ENCODE results near the gene CNTN1. TPM values are rescaled to one million over a fixed set of nuclear protein-coding genes. Genes with fewer than 3 reads are reported as not detected.

Gene CNTN1
- polyA plus RNA-seq, 3 donors, result 0.11 to 1.7 (median 0.34) TPM

- no peak overlapping the region for H3K27ac ChIP-seq (ENCODE audit: low read depth, low read length)
Measured at GRCh38 chr12:40988824-40989223, 296.6 kb downstream of the CNTN1 start.

GRCh38 chr12:40989785-40990184 lies 297.5 kb downstream of the CNTN1 start:
- H3K27ac ChIP-seq (ENCODE audit: low read depth, low read length), result no peak overlapping the region
- WGBS, 3 donors, result 60 to 80% (median 78%) methylated on average over 3 of the region's 3 CpGs

More at GRCh38 chr12:40988824-40989223, 296.6 kb downstream of the CNTN1 start:
- WGBS, 3 donors, result 55 to 67% (median 58%) methylated on average over 2 of the region's 2 CpGs

GRCh38 chr12:40992158-40992557 lies 299.9 kb downstream of the CNTN1 start:
- 57 to 85% (median 85%) methylated on average over 4 of the region's 4 CpGs for WGBS, 3 donors
- no peak overlapping the region for H3K27ac ChIP-seq (ENCODE audit: low read depth, low read length)

GRCh38 chr12:40992674-40993073 lies 300.4 kb downstream of the CNTN1 start:
- 26 to 90% (median 73%) methylated on average over 1 of the region's 1 CpG for WGBS, 3 donors

GRCh38 chr12:40993158-40993557 lies 300.9 kb downstream of the CNTN1 start:
- no peak overlapping the region for H3K27ac ChIP-seq (ENCODE audit: low read depth, low read length)
- WGBS, 3 donors, result 76 to 96% (median 92%) methylated on average over 3 of the region's 3 CpGs

More at GRCh38 chr12:40992674-40993073, 300.4 kb downstream of the CNTN1 start:
- no peak overlapping the region for H3K27ac ChIP-seq (ENCODE audit: low read depth, low read length)

GRCh38 chr12:40996091-40996490 lies 303.9 kb downstream of the CNTN1 start:
- 70 to 84% (median 81%) methylated on average over 4 of the region's 4 CpGs for WGBS, 3 donors
- no peak overlapping the region for H3K27ac ChIP-seq (ENCODE audit: low read depth, low read length)

- H3K27ac ChIP-seq (ENCODE audit: low read depth, low read length), result no peak overlapping the region
- 39 to 52% (median 46%) methylated on average over 1 of the region's 1 CpG for WGBS, 3 donors
Measured at GRCh38 chr12:40999210-40999609, 307.0 kb downstream of the CNTN1 start.

GRCh38 chr12:41008472-41008871 lies 316.2 kb downstream of the CNTN1 start:
- H3K27ac ChIP-seq (ENCODE audit: low read depth, low read length), result no peak overlapping the region
- 67 to 85% (median 83%) methylated on average over 1 of the region's 1 CpG for WGBS, 3 donors

GRCh38 chr12:41011939-41012338 lies 319.7 kb downstream of the CNTN1 start:
- WGBS, 3 donors, result 90 to 96% (median 96%) methylated on average over 1 of the region's 1 CpG
- no peak overlapping the region for H3K27ac ChIP-seq (ENCODE audit: low read depth, low read length)

GRCh38 chr12:41013881-41014642 lies 321.8 kb downstream of the CNTN1 start:
- 71 to 89% (median 85%) methylated on average over 1 of the region's 1 CpG for WGBS, 3 donors
- no peak overlapping the region for H3K27ac ChIP-seq (ENCODE audit: low read depth, low read length)

- 48 to 63% (median 61%) methylated on average over 1 of the region's 1 CpG for WGBS, 3 donors
- H3K27ac ChIP-seq (ENCODE audit: low read depth, low read length), result no peak overlapping the region
Measured at GRCh38 chr12:41014643-41015020, 322.4 kb downstream of the CNTN1 start.

GRCh38 chr12:41018010-41018409 lies 325.8 kb downstream of the CNTN1 start:
- WGBS, 3 donors, result 79 to 95% (median 87%) methylated on average over 5 of the region's 5 CpGs
- no peak overlapping the region for H3K27ac ChIP-seq (ENCODE audit: low read depth, low read length)

- H3K27ac ChIP-seq (ENCODE audit: low read depth, low read length), result no peak overlapping the region
Measured at GRCh38 chr12:41019461-41019860, 327.2 kb downstream of the CNTN1 start.

- WGBS, 3 donors, result 26 to 40% (median 28%) methylated on average over 1 of the region's 1 CpG
Measured at GRCh38 chr12:41023836-41024235, 331.6 kb downstream of the CNTN1 start.

GRCh38 chr12:41026151-41026550 lies 333.9 kb downstream of the CNTN1 start:
- 52 to 92% (median 85%) methylated on average over 1 of the region's 1 CpG for WGBS, 3 donors
- H3K27ac ChIP-seq (ENCODE audit: low read depth, low read length), result no peak overlapping the region

More at GRCh38 chr12:41023836-41024235, 331.6 kb downstream of the CNTN1 start:
- no peak overlapping the region for H3K27ac ChIP-seq (ENCODE audit: low read depth, low read length)

- H3K27ac ChIP-seq (ENCODE audit: low read depth, low read length), result no peak overlapping the region
Measured at GRCh38 chr12:41032386-41032785, 340.1 kb downstream of the CNTN1 start.

GRCh38 chr12:41034686-41035085 lies 342.4 kb downstream of the CNTN1 start:
- 40 to 52% (median 44%) methylated on average over 1 of the region's 1 CpG for WGBS, 3 donors

GRCh38 chr12:41039461-41039860 lies 347.2 kb downstream of the CNTN1 start:
- no peak overlapping the region for H3K27ac ChIP-seq (ENCODE audit: low read depth, low read length)

More at GRCh38 chr12:41034686-41035085, 342.4 kb downstream of the CNTN1 start:
- no peak overlapping the region for H3K27ac ChIP-seq (ENCODE audit: low read depth, low read length)

GRCh38 chr12:41045509-41045908 lies 353.3 kb downstream of the CNTN1 start:
- no peak overlapping the region for H3K27ac ChIP-seq (ENCODE audit: low read depth, low read length)
- 45 to 58% (median 48%) methylated on average over 1 of the region's 1 CpG for WGBS, 3 donors

GRCh38 chr12:41049033-41049432 lies 356.8 kb downstream of the CNTN1 start:
- WGBS, 3 donors, result 31 to 60% (median 57%) methylated on average over 2 of the region's 2 CpGs
- H3K27ac ChIP-seq (ENCODE audit: low read depth, low read length), result no peak overlapping the region

All from adipose tissue (tissue), 3 donors.